Measurements from ENCODE around the gene FMO5.

GRCh38 chr1:147169171-147169570 lies 56.0 kb downstream of the FMO5 start:
- TF ChIP-seq CTCF (IDR thresholded peaks at IDR 0.05) (no peak), POLR2A (IDR thresholded peaks at IDR 0.05) (no peak)
